Right cardiac atrium (tissue), 5 donors: Measurements from ENCODE around the gene SLC25A13. TPM values are rescaled to one million over a fixed set of nuclear protein-coding genes. Genes with fewer than 3 reads are reported as not detected.

ENCODE experiments used
- ATAC-seq, 2 donors: fragments of 200-7000 bp; cut with Tn5 transposase; one replicate each; pipeline versions ENCODE4 v1.8.0 to v1.9.1; 2020; ENCODE audit warnings: moderate library complexity in 2 of 2, mild to moderate bottlenecking in 1 of 2
- DNase-seq, 3 donors: peaks; one replicate each; pipeline ENCODE4 v3.0.0-alpha.2; 2020
- H3K27ac ChIP-seq: one replicate; pipeline ENCODE4 v1.5.1; 2013; ENCODE audit warnings: mild to moderate bottlenecking, low read length, control low read depth, moderate library complexity
- H3K27me3 ChIP-seq: one replicate; pipeline ENCODE4 v1.6.1; 2013; ENCODE audit not compliant: control insufficient read depth, insufficient read depth
- H3K4me1 ChIP-seq: one replicate; pipeline ENCODE4 v1.6.1; 2013; ENCODE audit warnings: low read length; ENCODE audit not compliant: control insufficient read depth, insufficient read depth
- H3K4me3 ChIP-seq: one replicate; pipeline ENCODE4 v1.5.1; 2013; ENCODE audit warnings: low read length, control low read depth
- H3K9me3 ChIP-seq: one replicate; pipeline ENCODE4 v1.6.1; 2013; ENCODE audit warnings: low read length; ENCODE audit not compliant: control insufficient read depth
- WGBS: extraction: QIAGEN DNeasy Blood & Tissue Kit; methylation state at CpG from one replicate; pipeline ENCODE4 v1.1.7; 2013; 5-methylcytosine and 5-hydroxymethylcytosine counted together
- intact Hi-C, 4 donors: fragments of 100-400 bp; cut with DNase I; formaldehyde crosslinking; loops; one replicate each; pipeline versions ENCODE4 v1.11.0 to v1.14.0; 2022 to 2023
- polyA plus RNA-seq: library from polyadenylated mRNA; stranded (reverse); fragments of 200-250 nt; gene quantifications from one replicate; pipeline ENCODE4 v1.2.3, GENCODE V29; 2013
- total RNA-seq, 4 donors: library from RNA; stranded (reverse); fragmentation: NEBNext Ultra II Directional; extraction: Animal tissue kit (Norgen Biotek cat#: 25700); gene quantifications; one replicate each; pipeline ENCODE4 v1.2.1, GENCODE V29; 2021
- donor health status: healthy with polysubstance abuse.
- donor health status: DM: no; HTN: yes; CAD: no.
- donor health status: DM: no; HTN: no; CAD: no.
- donor health status: DM: no; HTN: yes; CAD: no; lungs with severe emphysema.
- donor health status: DM: yes; HTN: yes; CAD: no.

SLC25A13 gene
- total and polyA plus RNA-seq, 5 donors = 4.5 to 23.3 (median 12.1) TPM

GRCh38 chr7:96269246-96269994, 52.5 kb downstream of the SLC25A13 start:
- no peaks in the 10 kb centered on the region for H3K9me3 ChIP-seq
- WGBS = 89% methylated on average over 5 of the region's 5 CpGs
- H3K27ac ChIP-seq = no peak overlapping the region
- no peaks in the 10 kb centered on the region for H3K4me1 ChIP-seq
- H3K27me3 ChIP-seq = no peaks in the 10 kb centered on the region
- H3K4me3 ChIP-seq = no peak overlapping the region
- DNase-seq (no peak), ATAC-seq (no peak)
- intact Hi-C loops = no loop called here

- H3K27ac ChIP-seq = no peak overlapping the region
- H3K4me3 ChIP-seq = no peak overlapping the region
- 96% methylated on average over 1 of the region's 1 CpG for WGBS
- no peak for ATAC-seq
- H3K27me3 ChIP-seq = no peaks in the 10 kb centered on the region
- DNase-seq = no peak
- no peaks in the 10 kb centered on the region for H3K4me1 ChIP-seq
- intact Hi-C loops = no loop called here
- H3K9me3 ChIP-seq = no peaks in the 10 kb centered on the region
These were observed 55.3 kb downstream of the SLC25A13 start for GRCh38 chr7:96266580-96266979.

GRCh38 chr7:96266015-96266414, 55.9 kb downstream of the SLC25A13 start:
- Histone ChIP-seq H3K27ac (no peak overlapping the region), H3K4me3 (no peak overlapping the region), H3K27me3 (no peaks in the 10 kb centered on the region), H3K4me1 (no peaks in the 10 kb centered on the region), H3K9me3 (no peaks in the 10 kb centered on the region)
- WGBS = 100% methylated on average over 1 of the region's 1 CpG
- ATAC-seq = no peak
- DNase-seq = no peak
- intact Hi-C loops = no loop called here

- Histone ChIP-seq H3K4me1 (no peaks in the 10 kb centered on the region), H3K9me3 (no peaks in the 10 kb centered on the region), H3K4me3 (no peak overlapping the region), H3K27ac (no peak overlapping the region), H3K27me3 (no peaks in the 10 kb centered on the region)
- ATAC-seq = no peak
- intact Hi-C loops = no loop called here
- WGBS = 73% methylated on average over 3 of the region's 3 CpGs
- DNase-seq = no peak
These were observed 67.9 kb downstream of the SLC25A13 start for GRCh38 chr7:96253964-96254363.

GRCh38 chr7:96253441-96253840, 68.5 kb downstream of the SLC25A13 start:
- no peak for ATAC-seq

GRCh38 chr7:96250776-96251361, 71.0 kb downstream of the SLC25A13 start:
- no peak for ATAC-seq
- H3K27me3 ChIP-seq = no peaks in the 10 kb centered on the region
- H3K4me3 ChIP-seq = no peak overlapping the region
- intact Hi-C loops = no loop called here
- no peaks in the 10 kb centered on the region for H3K4me1 ChIP-seq
- WGBS = 69% methylated on average over 7 of the region's 7 CpGs
- no peak for DNase-seq
- no peaks in the 10 kb centered on the region for H3K9me3 ChIP-seq
- no peak overlapping the region for H3K27ac ChIP-seq

More at GRCh38 chr7:96253441-96253840, 68.5 kb downstream of the SLC25A13 start:
- H3K4me3 ChIP-seq = no peak overlapping the region
- intact Hi-C loops = no loop called here
- no peak overlapping the region for H3K27ac ChIP-seq
- DNase-seq = no peak
- no peaks in the 10 kb centered on the region for H3K27me3 ChIP-seq
- WGBS = 60% methylated on average over 2 of the region's 2 CpGs
- H3K4me1 ChIP-seq = no peaks in the 10 kb centered on the region
- H3K9me3 ChIP-seq = no peaks in the 10 kb centered on the region

- H3K9me3 ChIP-seq = no peaks in the 10 kb centered on the region
- WGBS = 80% methylated on average over 2 of the region's 2 CpGs
- H3K4me3 ChIP-seq = no peak overlapping the region
- no peaks in the 10 kb centered on the region for H3K27me3 ChIP-seq
- DNase-seq = no peak
- H3K4me1 ChIP-seq = no peaks in the 10 kb centered on the region
- ATAC-seq = no peak
- H3K27ac ChIP-seq = no peak overlapping the region
- intact Hi-C loops = no loop called here
These were observed 73.5 kb downstream of the SLC25A13 start for GRCh38 chr7:96248405-96248804.

GRCh38 chr7:96246919-96247318, 75.0 kb downstream of the SLC25A13 start:
- DNase-seq = no peak
- Histone ChIP-seq H3K27ac (no peak overlapping the region), H3K9me3 (no peaks in the 10 kb centered on the region), H3K4me1 (no peaks in the 10 kb centered on the region), H3K4me3 (no peak overlapping the region), H3K27me3 (no peaks in the 10 kb centered on the region)
- ATAC-seq = no peak
- intact Hi-C loops = no loop called here
- WGBS = 82% methylated on average over 3 of the region's 3 CpGs

GRCh38 chr7:96244992-96245292, 77.0 kb downstream of the SLC25A13 start:
- DNase-seq (no peak), ATAC-seq (no peak)
- Histone ChIP-seq H3K27ac (no peak overlapping the region), H3K4me1 (no peaks in the 10 kb centered on the region), H3K4me3 (no peak overlapping the region), H3K9me3 (no peaks in the 10 kb centered on the region), H3K27me3 (no peaks in the 10 kb centered on the region)
- intact Hi-C loops = no loop called here
- 95% methylated on average over 2 of the region's 2 CpGs for WGBS

- Histone ChIP-seq H3K27me3 (no peaks in the 10 kb centered on the region), H3K9me3 (no peaks in the 10 kb centered on the region), H3K27ac (no peak overlapping the region), H3K4me3 (no peak overlapping the region), H3K4me1 (no peaks in the 10 kb centered on the region)
- DNase-seq (no peak), ATAC-seq (no peak)
- WGBS = 87% methylated on average over 6 of the region's 6 CpGs
- intact Hi-C loops = no loop called here
These were observed 77.5 kb downstream of the SLC25A13 start for GRCh38 chr7:96244244-96244991.

- H3K4me1 ChIP-seq = no peaks in the 10 kb centered on the region
- no peak overlapping the region for H3K4me3 ChIP-seq
- 94% methylated on average over 2 of the region's 2 CpGs for WGBS
- no peaks in the 10 kb centered on the region for H3K27me3 ChIP-seq
- intact Hi-C loops = no loop called here
- no peak overlapping the region for H3K27ac ChIP-seq
- H3K9me3 ChIP-seq = no peaks in the 10 kb centered on the region
- ATAC-seq (no peak), DNase-seq (no peak)
These were observed 78.7 kb downstream of the SLC25A13 start for GRCh38 chr7:96243241-96243640.
